ENCODE data around the gene DOP1B. TPM values are rescaled to one million over a fixed set of nuclear protein-coding genes. Genes with fewer than 3 reads are reported as not detected.

The DOP1B gene
- total RNA-seq, 1 experiment from 2014 or later = 16.5 TPM

- Histone ChIP-seq H3K9me3 (ENCODE audit: low read depth, low read length, poor library complexity, severe bottlenecking) (no peaks in the 10 kb centered on the region), H3K27me3 (replicated peaks; ENCODE audit: insufficient read depth, low read depth, low read length, poor library complexity) (no peaks in the 10 kb centered on the region), H3K4me3 (ENCODE audit: low read depth, low read length, poor library complexity, severe bottlenecking) (no peak overlapping the region), H3K36me3 (ENCODE audit: insufficient read depth, low read length, poor library complexity, severe bottlenecking) (no peaks in the 10 kb centered on the region), H3K4me1 (ENCODE audit: insufficient read depth, low read length, poor library complexity, severe bottlenecking) (no peaks in the 10 kb centered on the region), H3K27ac (ENCODE audit: low read depth, low read length, poor library complexity, severe bottlenecking) (no peak overlapping the region)
- intact Hi-C loops (cut with micrococcal nuclease; ENCODE audit: unreplicated experiment) = no loop called here
- CTCF ChIA-PET = interaction anchor here (0.5 to 0.6 kb wide), 3 partner anchors 13 to 503 kb away, joined by 4 to 8 read pairs (median 4); no protein-coding TSS in a partner anchor
- BruUV-seq (replicated peaks) = no TSS peak
- TF ChIP-seq EZH2 (IDR thresholded peaks at IDR 0.05; ENCODE audit: borderline replicate concordance, low read depth, low read length, poor library complexity, severe bottlenecking) = no peak
- no peak for TF ChIP-seq CTCF (conservative IDR thresholded peaks at IDR 0.05; ENCODE audit: low read depth, low read length)
- POLR2A ChIA-PET (ENCODE audit: low non-redundant PET) = no interaction called here
- no peak for DNase-seq (ENCODE audit: low spot score)
Observed at GRCh38 chr21:36126621-36127110, 30.0 kb upstream of the DOP1B start.

GRCh38 chr21:36127250-36127904, 29.2 kb upstream of the DOP1B start:
- CTCF ChIA-PET = no interaction called here
- POLR2A ChIA-PET (ENCODE audit: low non-redundant PET) = no interaction called here
- intact Hi-C loops (cut with micrococcal nuclease; ENCODE audit: unreplicated experiment) = no loop called here
- Histone ChIP-seq H3K27me3 (replicated peaks; ENCODE audit: insufficient read depth, low read depth, low read length, poor library complexity) (no peaks in the 10 kb centered on the region), H3K9me3 (ENCODE audit: low read depth, low read length, poor library complexity, severe bottlenecking) (no peaks in the 10 kb centered on the region), H3K4me3 (ENCODE audit: low read depth, low read length, poor library complexity, severe bottlenecking) (no peak overlapping the region), H3K4me1 (ENCODE audit: insufficient read depth, low read length, poor library complexity, severe bottlenecking) (no peaks in the 10 kb centered on the region), H3K27ac (ENCODE audit: low read depth, low read length, poor library complexity, severe bottlenecking) (no peak overlapping the region), H3K36me3 (ENCODE audit: insufficient read depth, low read length, poor library complexity, severe bottlenecking) (no peaks in the 10 kb centered on the region)
- BruUV-seq (replicated peaks) = no TSS peak
- DNase-seq (ENCODE audit: low spot score) = no peak
- no peak for TF ChIP-seq CTCF (conservative IDR thresholded peaks at IDR 0.05; ENCODE audit: low read depth, low read length)
- no peak for TF ChIP-seq EZH2 (IDR thresholded peaks at IDR 0.05; ENCODE audit: borderline replicate concordance, low read depth, low read length, poor library complexity, severe bottlenecking)

- H3K4me1 ChIP-seq (ENCODE audit: insufficient read depth, low read length, poor library complexity, severe bottlenecking) = no peaks in the 10 kb centered on the region
- TF ChIP-seq CTCF (conservative IDR thresholded peaks at IDR 0.05; ENCODE audit: low read depth, low read length) (no peak), EZH2 (IDR thresholded peaks at IDR 0.05; ENCODE audit: borderline replicate concordance, low read depth, low read length, poor library complexity, severe bottlenecking) (no peak)
- no peaks in the 10 kb centered on the region for H3K36me3 ChIP-seq (ENCODE audit: insufficient read depth, low read length, poor library complexity, severe bottlenecking)
- no TSS peak for BruUV-seq (replicated peaks)
- CTCF ChIA-PET = no interaction called here
- no peaks in the 10 kb centered on the region for H3K9me3 ChIP-seq (ENCODE audit: low read depth, low read length, poor library complexity, severe bottlenecking)
- H3K27me3 ChIP-seq (replicated peaks; ENCODE audit: insufficient read depth, low read depth, low read length, poor library complexity) = no peaks in the 10 kb centered on the region
- H3K4me3 ChIP-seq (ENCODE audit: low read depth, low read length, poor library complexity, severe bottlenecking) = no peak overlapping the region
- POLR2A ChIA-PET (ENCODE audit: low non-redundant PET) = no interaction called here
- no peak for DNase-seq (ENCODE audit: low spot score)
- intact Hi-C loops (cut with micrococcal nuclease; ENCODE audit: unreplicated experiment) = no loop called here
- no peak overlapping the region for H3K27ac ChIP-seq (ENCODE audit: low read depth, low read length, poor library complexity, severe bottlenecking)
Observed at GRCh38 chr21:36127977-36128376, 28.6 kb upstream of the DOP1B start.

All from A673 (cell line).